BE2C (cell line): Measurements from ENCODE around the gene CRISPLD2.

ENCODE experiments used
- DNase-seq: peaks from one replicate; pipeline ENCODE4 v3.0.0-alpha.2; 2020
- H3K27me3 ChIP-seq: fragments of 250-450 bp; sonication (Bioruptor Pico); 2 replicates; pipeline ENCODE4 v1.5.1; 2020; ENCODE audit warnings: mild to moderate bottlenecking
- H3K36me3 ChIP-seq: fragments of 250-450 bp; sonication (Bioruptor Pico); 2 replicates; pipeline ENCODE4 v1.5.1; 2020; ENCODE audit warnings: mild to moderate bottlenecking
- H3K4me1 ChIP-seq: fragments of 250-450 bp; sonication (Bioruptor Pico); 2 replicates; pipeline ENCODE4 v1.5.1; 2020
- H3K4me3 ChIP-seq: 2 replicates; pipeline ENCODE4 v1.5.1; 2011; ENCODE audit warnings: low read depth, low read length
- H3K9me3 ChIP-seq: fragments of 250-450 bp; sonication (Bioruptor Pico); 2 replicates; pipeline ENCODE4 v1.5.1; 2020
- TF ChIP-seq, protein P1 (sequence below): IDR thresholded peaks from 2 replicates; pipeline ENCODE4 v1.5.1; 2012; ENCODE audit warnings: mild to moderate bottlenecking, low read depth, low read length

Gene CRISPLD2

GRCh38 chr16:84842516-84843148 lies 22.8 kb downstream of the CRISPLD2 start:
- H3K4me1 ChIP-seq, result peaks cover 4% of the 10 kb centered on the region; the same call in 1 of the 2 replicates
- no peaks in the 10 kb centered on the region for H3K36me3 ChIP-seq
- no peak for DNase-seq
- TF ChIP-seq, protein P1, sequence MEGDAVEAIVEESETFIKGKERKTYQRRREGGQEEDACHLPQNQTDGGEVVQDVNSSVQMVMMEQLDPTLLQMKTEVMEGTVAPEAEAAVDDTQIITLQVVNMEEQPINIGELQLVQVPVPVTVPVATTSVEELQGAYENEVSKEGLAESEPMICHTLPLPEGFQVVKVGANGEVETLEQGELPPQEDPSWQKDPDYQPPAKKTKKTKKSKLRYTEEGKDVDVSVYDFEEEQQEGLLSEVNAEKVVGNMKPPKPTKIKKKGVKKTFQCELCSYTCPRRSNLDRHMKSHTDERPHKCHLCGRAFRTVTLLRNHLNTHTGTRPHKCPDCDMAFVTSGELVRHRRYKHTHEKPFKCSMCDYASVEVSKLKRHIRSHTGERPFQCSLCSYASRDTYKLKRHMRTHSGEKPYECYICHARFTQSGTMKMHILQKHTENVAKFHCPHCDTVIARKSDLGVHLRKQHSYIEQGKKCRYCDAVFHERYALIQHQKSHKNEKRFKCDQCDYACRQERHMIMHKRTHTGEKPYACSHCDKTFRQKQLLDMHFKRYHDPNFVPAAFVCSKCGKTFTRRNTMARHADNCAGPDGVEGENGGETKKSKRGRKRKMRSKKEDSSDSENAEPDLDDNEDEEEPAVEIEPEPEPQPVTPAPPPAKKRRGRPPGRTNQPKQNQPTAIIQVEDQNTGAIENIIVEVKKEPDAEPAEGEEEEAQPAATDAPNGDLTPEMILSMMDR, result no peak
- no peak overlapping the region for H3K4me3 ChIP-seq
- no peaks in the 10 kb centered on the region for H3K27me3 ChIP-seq
- no peaks in the 10 kb centered on the region for H3K9me3 ChIP-seq

- Histone ChIP-seq H3K9me3 (no peaks in the 10 kb centered on the region), H3K27me3 (no peaks in the 10 kb centered on the region), H3K4me1 (peaks cover 4% of the 10 kb centered on the region; the same call in 1 of the 2 replicates), H3K4me3 (no peak overlapping the region), H3K36me3 (no peaks in the 10 kb centered on the region)
- TF ChIP-seq, protein P1, result no peak
- DNase-seq, result no peak
Observed at GRCh38 chr16:84843149-84844048, 23.6 kb downstream of the CRISPLD2 start.

DNA sequence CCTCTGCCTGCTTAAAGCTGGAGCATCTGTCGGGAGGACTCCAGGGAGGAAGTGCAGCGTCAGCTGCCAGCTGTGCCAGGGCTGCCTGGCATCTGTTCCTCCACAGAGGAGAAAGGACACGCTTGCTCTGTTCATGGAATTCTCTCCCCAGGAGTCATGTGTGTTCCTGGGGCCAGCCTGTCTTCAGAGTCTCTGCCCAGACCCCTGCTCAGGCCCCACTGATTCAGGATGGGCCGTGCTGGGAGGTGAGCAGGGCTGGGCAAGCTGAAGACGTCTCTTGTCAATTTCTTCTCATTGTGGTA lies 24.2 kb downstream of the CRISPLD2 start:
- Histone ChIP-seq H3K9me3 (no peaks in the 10 kb centered on the region), H3K4me1 (peaks cover 4% of the 10 kb centered on the region; the same call in 1 of the 2 replicates), H3K36me3 (no peaks in the 10 kb centered on the region), H3K27me3 (no peaks in the 10 kb centered on the region), H3K4me3 (no peak overlapping the region)
- DNase-seq, result no peak
- TF ChIP-seq, protein P1, result no peak

GRCh38 chr16:84844559-84845495 lies 25.0 kb downstream of the CRISPLD2 start:
- H3K27me3 ChIP-seq, result no peaks in the 10 kb centered on the region
- H3K4me3 ChIP-seq, result no peak overlapping the region
- H3K4me1 ChIP-seq, result peaks cover 4% of the 10 kb centered on the region; the same call in 1 of the 2 replicates
- H3K36me3 ChIP-seq, result no peaks in the 10 kb centered on the region
- DNase-seq, result no peak
- no peaks in the 10 kb centered on the region for H3K9me3 ChIP-seq
- TF ChIP-seq, protein P1, result no peak

GRCh38 chr16:84845496-84846002 lies 25.8 kb downstream of the CRISPLD2 start:
- TF ChIP-seq, protein P1, result no peak
- H3K4me3 ChIP-seq, result no peak overlapping the region
- no peaks in the 10 kb centered on the region for H3K27me3 ChIP-seq

More at GRCh38 chr16:84845496-84846002, 25.8 kb downstream of the CRISPLD2 start:
- Histone ChIP-seq H3K4me1 (peaks cover 4% of the 10 kb centered on the region; the same call in 1 of the 2 replicates), H3K36me3 (no peaks in the 10 kb centered on the region), H3K9me3 (no peaks in the 10 kb centered on the region)
- DNase-seq, result peak; percentile 35
